Measurements from ENCODE around the gene ALOX5AP. TPM values are rescaled to one million over a fixed set of nuclear protein-coding genes. Genes with fewer than 3 reads are reported as not detected.
A peak's percentile ranks its signal among the peaks of the same experiment; 100 is the strongest.

The ALOX5AP gene
- total RNA-seq, 2 donors from 2014 or later = 56.3 to 72.3 TPM

DNA sequence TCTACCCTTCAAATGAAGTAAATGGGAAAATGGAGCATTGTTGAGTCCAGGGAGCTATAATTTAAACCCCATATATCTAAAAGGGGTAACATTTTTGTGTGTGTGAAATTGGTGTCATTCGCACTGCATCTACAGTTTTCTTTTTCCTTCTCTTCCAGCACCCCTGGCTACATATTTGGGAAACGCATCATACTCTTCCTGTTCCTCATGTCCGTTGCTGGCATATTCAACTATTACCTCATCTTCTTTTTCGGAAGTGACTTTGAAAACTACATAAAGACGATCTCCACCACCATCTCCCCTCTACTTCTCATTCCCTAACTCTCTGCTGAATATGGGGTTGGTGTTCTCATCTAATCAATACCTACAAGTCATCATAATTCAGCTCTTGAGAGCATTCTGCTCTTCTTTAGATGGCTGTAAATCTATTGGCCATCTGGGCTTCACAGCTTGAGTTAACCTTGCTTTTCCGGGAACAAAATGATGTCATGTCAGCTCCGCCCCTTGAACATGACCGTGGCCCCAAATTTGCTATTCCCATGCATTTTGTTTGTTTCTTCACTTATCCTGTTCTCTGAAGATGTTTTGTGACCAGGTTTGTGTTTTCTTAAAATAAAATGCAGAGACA is 28.6 kb downstream of the ALOX5AP start:
- peaks cover 23% of the 10 kb centered on the region for H3K4me1 Mint-ChIP-seq (ENCODE audit: low read depth)
- no peak overlapping the region for H3K4me3 Mint-ChIP-seq
- no peaks in the 10 kb centered on the region for H3K9me3 Mint-ChIP-seq
- H3K27me3 Mint-ChIP-seq (ENCODE audit: low read depth) = no peaks in the 10 kb centered on the region
- no peak overlapping the region for H3K27ac Mint-ChIP-seq
- ATAC-seq (replicated peaks in 1 of 2) = no peak
- peaks cover 7 to 13% of the 10 kb centered on the region in 2 donors for H3K36me3 Mint-ChIP-seq (ENCODE audit: insufficient read depth in 2 of 2)
- no peak for DNase-seq

DNA sequence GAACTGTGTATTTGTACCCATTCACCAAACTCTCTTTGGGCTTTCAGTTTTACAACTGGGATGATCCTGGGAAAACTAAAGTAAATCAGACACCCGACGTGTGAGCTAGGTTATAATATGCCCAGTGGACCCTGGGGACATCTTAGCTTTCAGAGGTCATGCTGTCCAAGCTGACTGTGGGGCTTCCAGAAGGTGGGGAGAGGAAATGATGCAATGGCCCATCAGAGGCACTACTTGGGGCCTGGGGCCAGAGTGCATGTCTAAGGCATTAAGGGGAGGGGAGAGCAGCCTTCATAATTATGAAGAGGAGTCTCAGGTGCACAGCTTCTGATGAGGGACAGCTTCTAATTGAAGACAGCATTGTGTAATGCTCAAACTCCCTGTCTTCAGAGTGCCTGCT is 30.9 kb downstream of the ALOX5AP start:
- Mint-ChIP-seq H3K27me3 (ENCODE audit: low read depth) (no peaks in the 10 kb centered on the region), H3K4me1 (ENCODE audit: low read depth) (peaks cover 23% of the 10 kb centered on the region), H3K36me3 (ENCODE audit: insufficient read depth in 2 of 2) (peaks cover 5 to 13% of the 10 kb centered on the region in 2 donors), H3K9me3 (no peaks in the 10 kb centered on the region), H3K4me3 (peak overlapping the region in 1 of 2 donors; percentile 4), H3K27ac (peak overlapping the region; percentile 11)
- no peak for ATAC-seq (replicated peaks in 1 of 2)
- no peak for DNase-seq

DNA sequence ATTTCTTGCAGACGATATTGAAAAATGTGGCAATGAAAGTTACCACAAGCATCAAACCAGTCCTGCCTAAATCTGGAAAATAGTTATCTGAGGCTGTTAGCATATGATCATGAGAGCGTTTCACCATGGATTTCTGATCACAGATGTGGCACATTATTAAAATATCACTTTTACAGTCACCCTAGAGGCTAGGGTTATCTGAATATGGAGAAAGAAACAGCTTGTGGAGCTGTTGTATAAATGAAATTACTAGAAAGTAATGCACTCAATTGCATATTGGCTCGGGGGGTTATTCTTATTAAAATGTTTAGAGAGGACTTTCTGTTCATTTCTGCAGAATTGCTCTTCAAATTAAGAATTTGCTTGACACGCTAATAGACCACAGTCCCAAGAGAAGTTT is 35.6 kb downstream of the ALOX5AP start:
- DNase-seq (no peak), ATAC-seq (replicated peaks in 1 of 2) (no peak)
- no peak overlapping the region for H3K27ac Mint-ChIP-seq
- peaks cover 0 to 4% of the 10 kb centered on the region in 2 donors for H3K9me3 Mint-ChIP-seq
- H3K4me1 Mint-ChIP-seq (ENCODE audit: low read depth) = peaks cover 32% of the 10 kb centered on the region
- H3K27me3 Mint-ChIP-seq (ENCODE audit: low read depth) = no peaks in the 10 kb centered on the region
- H3K36me3 Mint-ChIP-seq (ENCODE audit: insufficient read depth in 2 of 2) = peaks cover 2 to 5% of the 10 kb centered on the region in 2 donors
- no peak overlapping the region for H3K4me3 Mint-ChIP-seq

DNA sequence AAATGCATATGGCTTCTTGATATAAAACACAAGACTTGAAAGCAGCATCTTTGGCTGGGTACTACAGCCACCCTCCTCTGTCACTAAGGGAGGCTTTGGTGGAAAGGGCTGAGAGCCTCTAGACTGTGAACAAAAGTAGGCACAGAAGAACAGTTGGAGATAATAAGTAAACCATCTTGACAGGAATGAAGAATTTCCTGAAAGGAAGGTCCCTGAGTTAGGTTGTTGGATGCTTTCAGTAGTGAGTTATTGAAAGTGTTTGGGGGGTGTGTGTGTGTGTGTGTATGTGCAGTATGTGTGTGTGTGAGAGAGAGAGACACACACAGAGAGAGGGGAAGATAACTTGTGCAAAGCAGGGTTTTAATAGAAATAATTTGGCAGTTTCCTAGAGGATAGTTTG is 38.2 kb downstream of the ALOX5AP start:
- no peak for ATAC-seq (replicated peaks in 1 of 2)
- Mint-ChIP-seq H3K36me3 (ENCODE audit: insufficient read depth in 2 of 2) (peaks cover 2 to 3% of the 10 kb centered on the region in 2 donors), H3K4me1 (ENCODE audit: low read depth) (peaks cover 12% of the 10 kb centered on the region), H3K27ac (peak overlapping the region; percentile 62), H3K27me3 (ENCODE audit: low read depth) (no peaks in the 10 kb centered on the region), H3K4me3 (peak overlapping the region in 1 of 2 donors; percentile 62), H3K9me3 (peaks cover 0 to 4% of the 10 kb centered on the region in 2 donors)
- no peak for DNase-seq

DNA sequence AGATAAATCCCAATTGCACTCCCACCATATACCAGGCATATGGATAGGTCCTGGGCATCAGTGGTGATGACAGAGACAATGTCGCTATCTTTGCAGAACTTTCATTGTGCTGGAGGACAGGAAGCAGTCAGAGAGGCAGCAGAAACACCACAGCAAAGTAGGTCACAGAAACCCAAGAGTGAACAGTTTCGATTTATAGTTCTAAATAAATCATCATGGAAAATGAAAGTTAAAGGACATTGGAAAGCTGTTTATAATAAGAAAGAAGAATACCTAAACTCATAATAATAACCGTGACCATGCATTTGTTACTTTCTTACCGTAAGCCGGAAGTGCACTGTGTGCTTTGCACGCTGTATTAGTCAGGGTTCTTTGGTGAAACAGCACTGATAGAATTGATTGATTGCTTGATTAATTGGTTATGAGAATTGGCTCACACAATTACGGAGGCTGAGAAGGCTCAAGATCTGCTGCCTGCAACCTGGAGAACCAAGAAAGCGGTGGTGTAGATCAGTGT is 38.9 kb downstream of the ALOX5AP start:
- peaks cover 2 to 3% of the 10 kb centered on the region in 2 donors for H3K36me3 Mint-ChIP-seq (ENCODE audit: insufficient read depth in 2 of 2)
- peaks cover 0 to 4% of the 10 kb centered on the region in 2 donors for H3K9me3 Mint-ChIP-seq
- H3K4me3 Mint-ChIP-seq = peak overlapping the region in 1 of 2 donors; percentile 62
- ATAC-seq (replicated peaks in 1 of 2) (peak; percentile 78 to 92), DNase-seq (peak in 1 of 2 donors; percentile 23)
- H3K4me1 Mint-ChIP-seq (ENCODE audit: low read depth) = peaks cover 12% of the 10 kb centered on the region
- H3K27ac Mint-ChIP-seq = peak overlapping the region; percentile 62
- H3K27me3 Mint-ChIP-seq (ENCODE audit: low read depth) = no peaks in the 10 kb centered on the region

DNA sequence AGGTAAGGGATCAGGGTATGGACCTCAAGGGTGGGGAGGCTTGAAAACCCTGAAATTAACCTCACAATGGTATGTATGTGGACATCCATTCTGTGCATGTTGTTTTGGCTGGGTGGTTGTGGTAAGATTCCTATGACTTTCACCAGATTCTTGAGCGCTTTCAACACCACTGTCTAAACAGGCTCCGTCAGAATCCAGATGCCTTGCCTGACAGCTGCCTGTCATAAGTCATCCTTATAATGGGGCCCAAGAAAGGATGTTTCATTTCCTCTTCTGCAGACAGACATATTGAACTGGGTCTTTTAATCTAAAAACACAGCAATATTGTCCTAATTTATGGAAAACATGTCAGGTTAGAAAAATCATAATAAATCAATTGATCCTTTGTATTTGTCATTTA is 41.3 kb downstream of the ALOX5AP start:
- no peaks in the 10 kb centered on the region for H3K27me3 Mint-ChIP-seq (ENCODE audit: low read depth)
- H3K27ac Mint-ChIP-seq = no peak overlapping the region
- peaks cover 0 to 4% of the 10 kb centered on the region in 2 donors for H3K9me3 Mint-ChIP-seq
- ATAC-seq (replicated peaks in 1 of 2) (no peak), DNase-seq (no peak)
- H3K36me3 Mint-ChIP-seq (ENCODE audit: insufficient read depth in 2 of 2) = peaks cover 2 to 3% of the 10 kb centered on the region in 2 donors
- H3K4me1 Mint-ChIP-seq (ENCODE audit: low read depth) = peaks cover 12% of the 10 kb centered on the region
- H3K4me3 Mint-ChIP-seq = no peak overlapping the region

DNA sequence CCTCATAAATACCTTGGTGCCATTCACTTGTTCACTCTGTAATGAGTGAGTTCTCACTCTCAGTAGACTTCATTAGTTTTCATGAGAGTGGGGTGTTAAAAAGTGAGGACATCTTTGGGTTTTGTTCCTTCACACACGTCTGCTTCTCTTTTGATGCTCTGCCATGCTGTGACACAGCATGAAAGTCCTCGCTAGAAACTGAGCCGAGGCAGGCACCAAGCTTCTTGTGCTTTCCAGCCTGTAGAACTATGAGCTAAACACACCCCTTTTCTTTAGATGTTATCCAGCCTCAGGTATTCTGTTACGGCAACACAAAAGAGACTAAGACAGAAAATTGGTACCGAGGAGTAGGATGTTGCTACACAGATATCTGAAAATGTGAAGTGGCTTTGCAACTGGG is 43.7 kb downstream of the ALOX5AP start:
- Mint-ChIP-seq H3K36me3 (ENCODE audit: insufficient read depth in 2 of 2) (peaks cover 3 to 6% of the 10 kb centered on the region in 2 donors), H3K27ac (no peak overlapping the region), H3K4me3 (no peak overlapping the region), H3K4me1 (ENCODE audit: low read depth) (peaks cover 8% of the 10 kb centered on the region), H3K27me3 (ENCODE audit: low read depth) (no peaks in the 10 kb centered on the region), H3K9me3 (peaks cover 2 to 3% of the 10 kb centered on the region in 2 donors)
- DNase-seq (no peak), ATAC-seq (replicated peaks in 1 of 2) (no peak)

DNA sequence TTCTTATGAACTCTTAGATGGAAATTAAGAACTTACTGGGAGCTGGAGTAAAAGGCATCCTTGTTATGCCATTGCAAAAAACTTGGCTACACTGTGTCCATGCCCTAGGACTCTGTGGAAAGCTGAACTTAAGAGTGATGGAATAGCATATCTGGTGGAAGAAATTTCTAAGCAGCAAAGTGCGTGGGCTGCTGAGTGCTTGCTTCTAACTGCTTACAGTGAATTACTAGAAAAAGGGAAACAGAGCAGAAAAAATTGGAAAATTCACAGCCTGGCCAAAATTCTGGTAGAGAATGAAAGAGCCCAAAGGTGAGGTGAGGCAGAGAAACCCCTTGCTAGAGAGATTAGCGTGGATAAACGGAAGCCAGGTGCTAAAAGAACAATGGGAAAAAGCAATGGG is 44.3 kb downstream of the ALOX5AP start:
- ATAC-seq (replicated peaks in 1 of 2) (no peak), DNase-seq (no peak)
- peaks cover 3 to 6% of the 10 kb centered on the region in 2 donors for H3K36me3 Mint-ChIP-seq (ENCODE audit: insufficient read depth in 2 of 2)
- H3K4me3 Mint-ChIP-seq = no peak overlapping the region
- H3K27ac Mint-ChIP-seq = no peak overlapping the region
- peaks cover 2 to 3% of the 10 kb centered on the region in 2 donors for H3K9me3 Mint-ChIP-seq
- H3K4me1 Mint-ChIP-seq (ENCODE audit: low read depth) = peaks cover 2% of the 10 kb centered on the region
- H3K27me3 Mint-ChIP-seq (ENCODE audit: low read depth) = no peaks in the 10 kb centered on the region

DNA sequence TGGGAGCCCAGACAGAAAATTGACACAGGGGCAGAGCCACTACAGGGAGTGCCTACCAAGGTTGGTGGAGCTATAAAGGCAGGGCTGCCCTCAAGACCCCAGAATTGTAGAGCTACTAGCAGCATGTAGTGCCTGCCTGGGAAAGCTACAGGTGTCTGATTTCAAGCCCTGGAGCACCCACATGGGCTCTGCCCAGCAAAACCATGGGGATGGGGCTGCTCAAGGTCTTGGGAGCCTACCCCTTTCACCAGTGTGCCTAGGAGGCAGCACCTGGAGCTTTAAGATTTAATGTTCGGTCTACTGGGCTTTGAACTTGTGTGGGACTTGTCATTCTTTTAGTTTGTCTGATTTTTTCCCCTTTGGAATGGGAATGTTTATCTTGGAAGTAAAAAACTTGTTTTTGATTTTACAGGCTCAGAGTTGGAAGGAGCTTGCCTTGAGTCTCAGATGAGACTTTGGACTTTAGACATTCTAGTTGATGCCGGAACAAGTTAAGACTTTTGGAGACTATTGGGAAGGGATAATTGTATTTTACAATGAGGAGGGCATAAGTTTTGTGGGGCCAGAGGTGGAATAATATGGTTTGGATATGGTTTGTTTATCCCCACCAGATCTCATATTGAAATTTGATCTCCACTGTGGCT is 45.1 kb downstream of the ALOX5AP start:
- Mint-ChIP-seq H3K4me1 (ENCODE audit: low read depth) (no peaks in the 10 kb centered on the region), H3K27ac (no peak overlapping the region), H3K27me3 (ENCODE audit: low read depth) (no peaks in the 10 kb centered on the region), H3K9me3 (peaks cover 2 to 3% of the 10 kb centered on the region in 2 donors), H3K4me3 (no peak overlapping the region), H3K36me3 (ENCODE audit: insufficient read depth in 2 of 2) (peaks cover 3 to 6% of the 10 kb centered on the region in 2 donors)
- DNase-seq = no peak
- no peak for ATAC-seq (replicated peaks in 1 of 2)

DNA sequence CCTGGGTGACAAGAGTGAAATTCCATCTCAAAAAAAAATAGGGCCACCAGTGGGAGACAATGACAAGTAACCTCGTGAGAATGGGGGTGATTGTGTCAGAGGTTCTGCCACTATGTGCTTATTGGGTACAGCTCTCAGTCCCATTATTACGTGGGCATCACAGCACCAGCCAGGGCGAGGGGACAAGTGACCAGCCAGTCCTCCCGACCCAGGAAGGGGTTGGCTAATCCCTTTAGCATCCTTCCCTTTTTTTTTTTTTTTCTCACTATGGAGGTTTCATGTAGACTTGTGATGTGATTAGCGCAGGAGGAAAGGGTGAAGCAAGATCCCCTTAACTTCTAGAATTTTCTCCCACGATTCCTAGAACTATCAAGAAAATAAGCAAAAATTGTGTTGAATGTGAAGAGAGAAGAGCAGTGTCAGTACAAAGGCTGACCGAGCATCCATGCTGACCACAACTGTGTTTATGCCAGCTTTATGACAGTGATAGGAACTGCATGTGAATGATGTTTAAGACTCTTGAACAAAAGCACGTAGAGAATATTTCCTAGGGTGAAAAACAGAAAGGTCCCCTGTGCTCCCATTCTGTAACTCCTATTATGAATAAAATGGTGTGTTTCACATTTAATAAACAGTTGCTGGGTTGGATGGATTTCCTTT is 50.0 kb downstream of the ALOX5AP start:
- ATAC-seq (replicated peaks in 1 of 2) (no peak), DNase-seq (no peak)
- peaks cover 6% of the 10 kb centered on the region for H3K27me3 Mint-ChIP-seq (ENCODE audit: low read depth)
- peaks cover 3 to 6% of the 10 kb centered on the region in 2 donors for H3K36me3 Mint-ChIP-seq (ENCODE audit: insufficient read depth in 2 of 2)
- H3K27ac Mint-ChIP-seq = no peak overlapping the region
- no peak overlapping the region for H3K4me3 Mint-ChIP-seq
- H3K9me3 Mint-ChIP-seq = peaks cover 2 to 3% of the 10 kb centered on the region in 2 donors
- H3K4me1 Mint-ChIP-seq (ENCODE audit: low read depth) = peaks cover 11% of the 10 kb centered on the region

DNA sequence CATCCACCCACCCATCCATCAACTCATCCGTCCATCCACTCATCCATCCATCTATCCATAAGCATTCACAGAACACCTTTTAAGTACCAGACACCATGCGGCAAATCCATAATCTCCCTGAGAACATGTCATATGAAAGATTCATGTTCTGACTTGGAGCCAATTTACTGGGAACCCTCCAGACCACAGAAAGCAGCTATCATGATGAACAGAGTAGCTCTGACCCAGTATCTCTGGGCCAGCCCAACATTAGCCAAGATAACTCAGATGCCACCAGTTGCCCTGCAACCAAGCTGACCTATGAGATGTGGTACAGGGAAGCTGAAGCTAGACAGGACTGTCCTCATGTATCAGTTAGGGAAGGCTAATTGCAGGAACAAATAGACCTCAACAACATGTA is 51.3 kb downstream of the ALOX5AP start:
- peaks cover 2 to 3% of the 10 kb centered on the region in 2 donors for H3K9me3 Mint-ChIP-seq
- H3K27ac Mint-ChIP-seq = no peak overlapping the region
- H3K36me3 Mint-ChIP-seq (ENCODE audit: insufficient read depth in 2 of 2) = peaks cover 3 to 6% of the 10 kb centered on the region in 2 donors
- peaks cover 6% of the 10 kb centered on the region for H3K27me3 Mint-ChIP-seq (ENCODE audit: low read depth)
- DNase-seq (no peak), ATAC-seq (replicated peaks in 1 of 2) (no peak)
- no peak overlapping the region for H3K4me3 Mint-ChIP-seq
- H3K4me1 Mint-ChIP-seq (ENCODE audit: low read depth) = peaks cover 11% of the 10 kb centered on the region

DNA sequence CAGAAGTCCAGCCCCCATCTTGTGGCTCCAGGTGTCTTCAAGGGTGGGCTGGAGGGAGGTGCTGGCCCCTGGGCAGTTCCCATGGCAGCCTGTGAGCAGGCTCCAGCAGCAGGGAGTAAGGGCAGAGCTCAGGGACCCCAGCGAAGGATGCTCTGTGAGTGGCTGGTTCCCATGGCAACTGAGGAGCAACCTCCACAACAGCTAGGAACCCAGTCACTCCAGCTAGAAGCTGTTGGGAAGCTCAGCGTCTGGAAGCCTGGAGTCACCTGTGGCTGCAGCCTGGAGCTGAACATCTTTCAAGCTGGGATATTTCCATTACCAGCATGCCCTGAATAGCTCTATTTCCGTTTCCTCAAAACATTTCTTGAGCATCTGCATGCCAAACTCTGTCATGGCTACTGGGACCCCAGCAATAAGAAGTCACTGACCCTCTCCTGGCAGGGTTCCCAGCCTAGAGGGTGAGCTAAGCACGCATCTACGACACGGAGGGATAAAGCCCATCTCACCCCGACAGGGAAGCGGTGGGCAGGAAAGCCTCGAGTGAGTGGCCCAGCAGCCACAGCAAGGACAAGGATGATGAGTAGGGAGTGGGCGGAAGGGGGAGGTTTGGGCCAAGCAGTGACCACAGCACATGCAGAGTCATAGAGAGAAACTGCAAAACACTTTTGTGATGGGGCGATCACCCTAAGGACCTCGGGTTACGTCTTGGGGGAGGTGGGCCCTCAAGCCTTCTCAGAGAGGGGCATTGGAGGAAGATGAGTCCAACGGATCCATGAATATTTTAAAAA is 52.6 kb downstream of the ALOX5AP start:
- no peak overlapping the region for H3K27ac Mint-ChIP-seq
- no peaks in the 10 kb centered on the region for H3K9me3 Mint-ChIP-seq
- peaks cover 11% of the 10 kb centered on the region for H3K4me1 Mint-ChIP-seq (ENCODE audit: low read depth)
- DNase-seq = no peak
- ATAC-seq (replicated peaks in 1 of 2) = no peak
- peaks cover 6% of the 10 kb centered on the region for H3K27me3 Mint-ChIP-seq (ENCODE audit: low read depth)
- H3K4me3 Mint-ChIP-seq = no peak overlapping the region
- H3K36me3 Mint-ChIP-seq (ENCODE audit: insufficient read depth in 2 of 2) = peaks cover 0 to 3% of the 10 kb centered on the region in 2 donors
